GM23248 (cell line): ENCODE data around the gene MVB12B. TPM values are rescaled to one million over a fixed set of nuclear protein-coding genes. Genes with fewer than 3 reads are reported as not detected.

Source experiments
- DNase-seq: peaks from one replicate; pipeline ENCODE4 v3.0.0-alpha.2; 2015
- H2AFZ ChIP-seq: fragments of 200-600 bp; sonication (generic); 2 replicates; pipeline ENCODE4 v1.6.1; 2016; ENCODE audit warnings: antibody characterized with exemption
- H3F3A ChIP-seq: fragments of 200-600 bp; sonication (generic); 2 replicates; pipeline ENCODE4 v1.6.1; 2016; ENCODE audit warnings: mild to moderate bottlenecking, antibody characterized with exemption, mixed run types; ENCODE audit not compliant: insufficient read depth
- H3K27ac ChIP-seq: fragments of 200-600 bp; sonication (generic); 2 replicates; pipeline ENCODE4 v1.5.1; 2016; ENCODE audit warnings: mild to moderate bottlenecking
- H3K27me3 ChIP-seq: fragments of 200-600 bp; sonication (generic); replicated peaks from 2 replicates; pipeline ENCODE4 v1.6.1; 2016; ENCODE audit warnings: mild to moderate bottlenecking; ENCODE audit not compliant: insufficient read depth
- H3K36me3 ChIP-seq: fragments of 200-600 bp; sonication (generic); 2 replicates; pipeline ENCODE4 v1.6.1; 2016; ENCODE audit warnings: low read depth, mild to moderate bottlenecking
- H3K4me1 ChIP-seq: fragments of 200-600 bp; sonication (generic); 2 replicates; pipeline ENCODE4 v1.6.1; 2016; ENCODE audit warnings: mild to moderate bottlenecking; ENCODE audit not compliant: insufficient read depth
- H3K4me2 ChIP-seq: fragments of 200-600 bp; sonication (generic); one replicate; pipeline ENCODE4 v1.6.1; 2016; ENCODE audit warnings: mild to moderate bottlenecking; ENCODE audit not compliant: unreplicated experiment
- H3K4me3 ChIP-seq: fragments of 200-600 bp; sonication (generic); 2 replicates; pipeline ENCODE4 v1.5.1; 2016; ENCODE audit warnings: mild to moderate bottlenecking
- H3K79me2 ChIP-seq: fragments of 200-600 bp; sonication (generic); 2 replicates; pipeline ENCODE4 v1.6.1; 2016; ENCODE audit warnings: mild to moderate bottlenecking; ENCODE audit not compliant: insufficient read depth
- H3K9ac ChIP-seq: fragments of 200-600 bp; sonication (generic); 2 replicates; pipeline ENCODE4 v1.6.1; 2016; ENCODE audit warnings: mild to moderate bottlenecking
- H3K9me2 ChIP-seq: fragments of 200-600 bp; sonication (generic); 2 replicates; pipeline ENCODE4 v1.6.1; 2016; ENCODE audit warnings: mixed run types, mild to moderate bottlenecking, moderate library complexity; ENCODE audit not compliant: insufficient read depth
- H3K9me3 ChIP-seq: fragments of 200-600 bp; sonication (generic); one replicate; pipeline ENCODE4 v1.6.1; 2017; ENCODE audit warnings: low read depth
- H4K20me1 ChIP-seq: fragments of 200-600 bp; sonication (generic); 2 replicates; pipeline ENCODE4 v1.6.0; 2016; ENCODE audit not compliant: insufficient read depth
- EZH2 ChIP-seq: fragments of 200-600 bp; sonication (generic); IDR thresholded peaks from 2 replicates; pipeline ENCODE4 v1.6.1; 2018; ENCODE audit warnings: antibody characterized with exemption, mild to moderate bottlenecking; ENCODE audit not compliant: insufficient read depth, poor library complexity, severe bottlenecking
- EZH2phosphoT487 ChIP-seq: fragments of 200-600 bp; sonication (generic); IDR thresholded peaks from 2 replicates; pipeline ENCODE4 v1.6.1; 2018; ENCODE audit warnings: antibody characterized with exemption, moderate library complexity, mild to moderate bottlenecking, low read depth; ENCODE audit not compliant: insufficient read depth
- WGBS, 2 experiments: methylation state at CpG; one replicate each; pipeline ENCODE4 v1.1.6; 2015 to 2017; ENCODE audit warnings: low lambda C conversion rate in 2 of 2, low coverage in 1 of 2; ENCODE audit errors: missing lambda C conversion rate in 2 of 2; 5-methylcytosine and 5-hydroxymethylcytosine counted together
- in situ Hi-C: fragments of 300-500 bp; cut with MboI; formaldehyde crosslinking; loops from 2 replicates; pipeline ENCODE4 v1.15.0; 2020
- polyA plus RNA-seq: library from polyadenylated mRNA; unstranded; fragments of >200 nt; fragmentation: Nextera tagmentation; extraction: Ambion mirVana; gene quantifications from 2 replicates; pipeline ENCODE4 v1.2.1, GENCODE V29; 2016
- total RNA-seq: library from RNA; depleted of rRNA; stranded (reverse); fragments of >200 nt; shearing (Covaris generic); gene quantifications from 2 replicates; pipeline ENCODE4 v1.2.3, GENCODE V29; 2014

MVB12B gene
- total and polyA plus RNA-seq, 2 experiments from 2014 or later, result 2.4 to 5.5 TPM

DNA sequence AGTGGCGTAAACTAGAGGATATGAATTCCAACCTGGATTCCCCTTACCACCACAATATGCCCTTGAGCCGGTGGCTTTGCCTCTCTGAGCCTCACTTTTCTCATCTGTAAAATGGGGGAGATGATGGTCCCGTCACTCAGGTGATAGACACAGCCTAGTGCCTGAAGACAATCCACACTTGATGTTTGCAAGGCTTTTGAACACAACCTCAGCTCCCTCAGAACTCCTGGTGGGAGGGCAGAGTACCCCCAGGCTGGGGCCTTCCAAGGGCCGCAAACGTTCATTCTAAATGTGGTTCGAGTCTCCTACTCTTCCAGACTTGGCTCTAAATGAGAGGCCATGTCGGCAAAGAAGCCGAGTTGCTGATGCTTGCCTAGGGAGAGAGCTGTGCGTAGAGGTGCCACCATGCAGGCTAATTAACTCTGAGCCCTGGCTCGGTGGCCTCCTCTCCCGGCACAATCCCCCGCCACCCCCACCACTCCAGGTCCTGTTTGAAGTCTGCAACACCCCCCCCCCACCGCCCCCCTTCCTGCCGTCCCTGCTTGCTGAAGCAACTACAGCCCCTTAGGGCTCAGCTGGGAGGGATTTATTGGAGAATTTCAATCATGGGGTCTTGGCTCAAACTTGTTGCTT, 189.4 kb downstream of the MVB12B start:
- peaks cover 20% of the 10 kb centered on the region for H3F3A ChIP-seq
- no peak overlapping the region for H3K4me2 ChIP-seq
- H3K4me3 ChIP-seq, result no peak overlapping the region
- 71 to 74% methylated on average over 9 to 14 of the region's 14 CpGs for WGBS, 2 experiments
- H3K27ac ChIP-seq, result no peak overlapping the region
- H3K9me3 ChIP-seq, result no peaks in the 10 kb centered on the region
- no peak overlapping the region for H3K9ac ChIP-seq
- no peak for TF ChIP-seq EZH2
- no peak for TF ChIP-seq EZH2phosphoT487
- no peak for DNase-seq
- peaks cover 13% of the 10 kb centered on the region for H3K4me1 ChIP-seq
- in situ Hi-C loops, result no loop called here
- no peak overlapping the region for H2AFZ ChIP-seq
- H3K9me2 ChIP-seq, result no peaks in the 10 kb centered on the region
- no peaks in the 10 kb centered on the region for H3K79me2 ChIP-seq
- peaks cover 3% of the 10 kb centered on the region; the same call in 1 of the 2 replicates for H3K27me3 ChIP-seq
- H4K20me1 ChIP-seq, result no peaks in the 10 kb centered on the region
- no peaks in the 10 kb centered on the region for H3K36me3 ChIP-seq

DNA sequence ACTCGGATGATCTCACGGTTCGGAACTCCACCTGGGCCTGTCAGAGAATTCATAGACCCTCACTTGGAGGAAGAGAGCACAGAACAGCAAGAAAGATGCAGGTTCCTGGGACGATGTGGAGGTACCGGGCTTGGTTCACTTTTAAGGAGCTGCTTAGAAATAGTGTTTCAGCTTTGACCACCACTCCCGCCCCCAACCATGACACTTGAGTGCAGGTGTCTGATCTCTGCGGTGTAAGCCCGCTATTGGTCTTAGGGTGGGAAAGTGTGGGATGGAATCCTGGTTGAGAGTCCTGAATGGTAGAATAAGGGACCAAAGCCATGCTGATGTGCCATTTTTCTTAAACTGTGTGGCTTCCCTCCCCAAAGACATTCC, 189.9 kb downstream of the MVB12B start:
- Histone ChIP-seq H3K4me2 (peak overlapping the region; percentile 87), H3K4me3 (peak overlapping the region; percentile 72), H3K9me2 (no peaks in the 10 kb centered on the region), H3F3A (peaks cover 20% of the 10 kb centered on the region), H2AFZ (peak overlapping the region; percentile 83), H3K36me3 (no peaks in the 10 kb centered on the region), H3K4me1 (peaks cover 13% of the 10 kb centered on the region), H3K9me3 (no peaks in the 10 kb centered on the region), H4K20me1 (no peaks in the 10 kb centered on the region), H3K27me3 (peaks cover 9% of the 10 kb centered on the region; the same call in 1 of the 2 replicates), H3K79me2 (no peaks in the 10 kb centered on the region), H3K9ac (0 out of 2 replicates have a peak overlapping the region, but pooled peaks have one; percentile 73), H3K27ac (peak overlapping the region; percentile 71)
- TF ChIP-seq EZH2 (no peak), EZH2phosphoT487 (no peak)
- in situ Hi-C loops, result no loop called here
- DNase-seq, result no peak
- WGBS, 2 experiments, result 42 to 47% methylated on average over 8 of the region's 8 CpGs

DNA sequence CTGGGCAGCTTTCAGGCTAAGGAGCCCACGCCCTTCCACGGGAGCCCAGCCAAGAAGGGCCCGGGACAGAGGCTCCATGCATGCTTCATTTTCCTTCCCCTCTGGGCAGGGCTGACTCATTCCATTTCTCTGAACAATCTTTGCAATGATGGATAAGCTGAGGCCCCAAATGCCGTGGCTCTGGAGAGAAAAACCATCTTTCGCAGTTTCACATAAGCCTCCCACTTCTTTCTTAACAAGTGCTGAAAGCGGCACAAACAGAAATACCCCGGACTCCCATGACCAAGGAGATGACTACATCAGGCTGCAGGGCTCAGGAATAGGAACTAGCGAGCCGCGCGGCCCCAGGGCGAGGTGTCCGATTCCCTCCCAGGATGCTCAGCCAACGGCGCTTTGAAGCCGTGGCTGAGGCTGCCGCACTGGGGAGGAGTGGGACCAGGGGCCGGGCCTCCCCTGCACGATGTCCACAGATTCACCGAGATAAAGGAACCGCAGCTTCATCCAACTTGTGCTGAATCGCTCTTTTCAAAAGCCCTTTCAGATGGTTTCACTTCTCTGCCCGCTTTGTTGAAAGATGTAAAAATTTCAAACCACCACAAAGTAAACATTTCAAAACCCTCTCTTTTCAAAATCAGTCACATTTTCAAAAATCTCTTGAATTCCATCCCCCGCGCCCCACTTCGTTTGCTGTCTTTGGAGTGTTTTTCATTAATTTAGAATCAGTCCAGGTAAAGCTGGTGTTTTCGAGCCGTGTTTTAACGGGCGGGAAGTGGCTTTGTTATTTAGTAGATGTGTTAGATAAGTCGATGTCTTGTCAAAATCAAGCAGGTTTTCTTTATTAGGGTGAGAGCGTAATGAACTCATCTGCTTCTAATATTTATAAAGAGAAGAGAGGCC, 190.6 kb downstream of the MVB12B start:
- H3K4me1 ChIP-seq, result peaks cover 13% of the 10 kb centered on the region
- H3K27me3 ChIP-seq, result peaks cover 9% of the 10 kb centered on the region; the same call in 1 of the 2 replicates
- no peaks in the 10 kb centered on the region for H4K20me1 ChIP-seq
- TF ChIP-seq EZH2 (no peak), EZH2phosphoT487 (no peak)
- H3K4me2 ChIP-seq, result peak overlapping the region; percentile 87
- in situ Hi-C loops, result no loop called here
- no peaks in the 10 kb centered on the region for H3K9me3 ChIP-seq
- H3K9me2 ChIP-seq, result no peaks in the 10 kb centered on the region
- peaks cover 20% of the 10 kb centered on the region for H3F3A ChIP-seq
- WGBS, 2 experiments, result 1% methylated on average over 32 of the region's 32 CpGs
- H3K79me2 ChIP-seq, result no peaks in the 10 kb centered on the region
- peak; percentile 94 for DNase-seq
- peak overlapping the region; percentile 73 for H3K9ac ChIP-seq
- peak overlapping the region; percentile 72 for H3K4me3 ChIP-seq
- H3K36me3 ChIP-seq, result no peaks in the 10 kb centered on the region
- peak overlapping the region; percentile 83 for H2AFZ ChIP-seq
- H3K27ac ChIP-seq, result peak overlapping the region; percentile 71

DNA sequence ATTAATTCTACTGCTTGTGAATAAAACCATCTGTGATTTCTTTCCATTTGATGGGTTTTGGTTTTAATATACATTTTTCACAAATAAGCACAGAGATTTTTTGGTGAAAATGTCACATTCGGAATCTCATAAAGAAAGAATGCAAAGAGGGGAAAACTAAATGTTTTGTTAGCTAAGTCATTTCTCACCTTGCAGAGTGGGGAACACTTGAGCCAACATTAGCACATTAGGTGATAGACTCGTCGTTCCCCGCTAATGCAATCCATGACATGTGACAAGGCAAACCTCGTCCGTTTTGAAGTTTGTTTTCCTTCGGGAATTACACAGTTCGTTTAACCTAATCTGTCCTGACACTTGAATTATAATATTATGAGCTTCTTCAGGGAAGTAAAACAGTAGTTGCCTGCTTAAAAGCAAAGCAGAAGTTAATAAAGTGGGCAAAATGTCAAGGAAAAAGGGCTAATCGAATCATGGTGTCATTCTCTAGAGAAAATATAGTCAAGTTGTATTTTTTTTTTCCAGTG, 191.3 kb downstream of the MVB12B start:
- Histone ChIP-seq H3K27me3 (peaks cover 9% of the 10 kb centered on the region; the same call in 1 of the 2 replicates), H2AFZ (peak overlapping the region; percentile 83)

More for the DNA sequence above, 191.3 kb downstream of the MVB12B start:
- DNase-seq, result peak; percentile 47
- peak overlapping the region; percentile 87 for H3K4me2 ChIP-seq
- peak overlapping the region; percentile 71 for H3K27ac ChIP-seq
- no peak for TF ChIP-seq EZH2phosphoT487
- no peak for TF ChIP-seq EZH2
- in situ Hi-C loops, result no loop called here
- H3K9me2 ChIP-seq, result no peaks in the 10 kb centered on the region
- WGBS, 2 experiments, result 1 to 2% methylated on average over 9 of the region's 9 CpGs
- no peaks in the 10 kb centered on the region for H3K79me2 ChIP-seq
- H3K36me3 ChIP-seq, result no peaks in the 10 kb centered on the region
- H3K9me3 ChIP-seq, result no peaks in the 10 kb centered on the region
- H3K4me3 ChIP-seq, result peak overlapping the region; percentile 72
- no peaks in the 10 kb centered on the region for H4K20me1 ChIP-seq
- H3K9ac ChIP-seq, result peak overlapping the region; percentile 73
- peaks cover 13% of the 10 kb centered on the region for H3K4me1 ChIP-seq
- H3F3A ChIP-seq, result peaks cover 20% of the 10 kb centered on the region
